Prostate gland (tissue), 2 donors: ENCODE measurements around the gene CXXC1. TPM values are rescaled to one million over a fixed set of nuclear protein-coding genes. Genes with fewer than 3 reads are reported as not detected.

ENCODE experiments used
- DNase-seq: peaks from one replicate; pipeline ENCODE4 v3.0.0-alpha.2; 2019; ENCODE audit warnings: low spot score
- H3K27ac ChIP-seq, 2 donors: fragments of 200-600 bp; sonication (generic); 2 replicates each; pipeline ENCODE4 v1.5.1; 2017 to 2019
- H3K27me3 ChIP-seq: fragments of 200-600 bp; sonication (generic); replicated peaks from 2 replicates; pipeline ENCODE4 v1.5.1; 2019; ENCODE audit not compliant: insufficient read depth
- H3K36me3 ChIP-seq, 2 donors: fragments of 200-600 bp; sonication (generic); 1 replicate in 1 of 2; 2 replicates in 1 of 2; pipeline versions ENCODE4 v1.5.1 to v1.8.1; 2017 to 2019
- H3K4me1 ChIP-seq: fragments of 200-600 bp; sonication (generic); replicated peaks from 2 replicates; pipeline ENCODE4 v1.5.1; 2019
- H3K4me3 ChIP-seq, 2 donors: fragments of 200-600 bp; sonication (generic); 2 replicates each; pipeline ENCODE4 v1.5.1; 2017 to 2019
- H3K9me3 ChIP-seq: fragments of 200-600 bp; sonication (generic); 2 replicates; pipeline ENCODE4 v1.5.1; 2017
- POLR2A ChIP-seq: fragments of 450-650 bp; IDR thresholded peaks from one replicate; pipeline ENCODE4 v1.6.1; 2016; ENCODE audit warnings: antibody characterized with exemption, mild to moderate bottlenecking
- POLR2AphosphoS5 ChIP-seq: sonication (generic); formaldehyde crosslinking; IDR thresholded peaks from one replicate; pipeline ENCODE4 v1.6.1; 2017; ENCODE audit warnings: antibody characterized with exemption
- WGBS: methylation state at CpG from one replicate; pipeline ENCODE4 v1.1.5; 2018; 5-methylcytosine and 5-hydroxymethylcytosine counted together
- intact Hi-C: fragments of 100-400 bp; cut with DNase I; formaldehyde crosslinking; loops from one replicate; pipeline ENCODE4 v1.14.2; 2022
- total RNA-seq, 2 donors: library from RNA; depleted of rRNA; stranded (reverse); fragments of >200 nt; gene quantifications; one replicate each; pipeline ENCODE4 v1.1.0, GENCODE V29; 2016
- TF ChIP-seq, protein P1 (sequence below), 4 experiments: fragments of 200-600 bp in 2 of 4; fragments of 450-650 bp in 2 of 4; sonication (generic) in 2 of 4; IDR thresholded peaks; 1 replicate in 3 of 4; 2 replicates in 1 of 4; pipeline ENCODE4 v1.5.1; 2016 to 2019; ENCODE audit warnings: antibody characterized with exemption in 4 of 4, mild to moderate bottlenecking in 2 of 4, moderate library complexity in 2 of 4

Gene CXXC1
- 10 to 100 TPM; 61.9 to 87.4 TPM for total RNA-seq

DNA sequence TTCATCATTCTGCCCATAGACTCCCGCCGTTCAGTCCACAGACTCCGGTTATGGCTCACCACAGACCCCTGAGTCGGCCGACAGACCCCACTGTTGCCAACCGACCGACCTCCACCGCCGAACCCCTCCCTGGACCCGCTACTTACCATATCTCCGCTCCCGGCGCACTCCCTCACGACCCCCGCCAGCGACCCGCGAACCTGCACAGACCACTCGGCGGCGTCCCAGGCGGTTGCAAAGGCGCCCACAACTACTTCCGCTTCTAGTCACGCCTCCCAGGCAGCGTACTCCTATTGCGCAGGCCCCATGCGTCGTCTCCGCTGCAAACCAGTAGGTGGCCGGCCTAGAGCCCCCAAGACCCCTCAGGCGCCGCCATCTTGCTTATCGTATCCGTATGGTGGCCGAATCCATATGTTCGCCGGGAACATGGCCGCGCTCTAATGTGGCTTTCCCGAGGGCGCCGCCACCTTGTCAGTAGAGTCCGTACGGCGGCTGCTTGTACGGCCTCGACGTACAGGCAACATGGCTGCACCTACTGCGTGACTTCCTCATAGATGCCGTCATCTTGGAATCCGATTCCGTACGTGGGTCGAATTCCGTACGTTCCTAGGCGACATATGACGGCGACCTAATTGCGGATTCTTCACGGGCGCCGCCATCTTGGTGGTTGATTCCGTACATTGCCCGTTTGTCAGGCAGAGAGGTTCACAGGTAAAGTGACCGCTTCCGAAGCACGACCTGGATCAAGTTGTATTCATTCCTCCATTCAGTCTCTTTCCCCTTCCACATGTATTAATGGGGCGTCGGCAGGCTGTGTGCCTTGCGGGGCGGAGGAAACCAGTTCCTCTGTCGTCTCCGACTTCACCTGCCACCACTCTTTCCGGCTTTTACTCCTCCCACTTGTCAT lies at the start of gene CXXC1:
Gene CXXC1, minus strand, starts transcription at position 252 of the 907 bp plus-strand sequence. Its CDS starts 103 bp downstream, at position 149.
- Histone ChIP-seq H3K27me3 (no peaks in the 10 kb centered on the region), H3K4me1 (no peaks in the 10 kb centered on the region), H3K4me3 (peak within 1 kb of the TSS; percentile 66 to 81), H3K27ac (peak within 1 kb of the TSS; percentile 81 to 89), H3K9me3 (no peaks in the 10 kb centered on the region), H3K36me3 (peaks cover 0 to 3% of the 10 kb centered on the region in 2 donors)
- intact Hi-C loops: loop anchor here (10.0 kb wide), 5 partner anchors 277 to 793 kb away; partner anchors contain the start of genes ACAA2, MAPK4, ME2 and RPL17
- peak; percentile 98 for DNase-seq
- WGBS: under 1% methylated on average over 76 of the region's 76 CpGs
- TF ChIP-seq, protein P1, sequence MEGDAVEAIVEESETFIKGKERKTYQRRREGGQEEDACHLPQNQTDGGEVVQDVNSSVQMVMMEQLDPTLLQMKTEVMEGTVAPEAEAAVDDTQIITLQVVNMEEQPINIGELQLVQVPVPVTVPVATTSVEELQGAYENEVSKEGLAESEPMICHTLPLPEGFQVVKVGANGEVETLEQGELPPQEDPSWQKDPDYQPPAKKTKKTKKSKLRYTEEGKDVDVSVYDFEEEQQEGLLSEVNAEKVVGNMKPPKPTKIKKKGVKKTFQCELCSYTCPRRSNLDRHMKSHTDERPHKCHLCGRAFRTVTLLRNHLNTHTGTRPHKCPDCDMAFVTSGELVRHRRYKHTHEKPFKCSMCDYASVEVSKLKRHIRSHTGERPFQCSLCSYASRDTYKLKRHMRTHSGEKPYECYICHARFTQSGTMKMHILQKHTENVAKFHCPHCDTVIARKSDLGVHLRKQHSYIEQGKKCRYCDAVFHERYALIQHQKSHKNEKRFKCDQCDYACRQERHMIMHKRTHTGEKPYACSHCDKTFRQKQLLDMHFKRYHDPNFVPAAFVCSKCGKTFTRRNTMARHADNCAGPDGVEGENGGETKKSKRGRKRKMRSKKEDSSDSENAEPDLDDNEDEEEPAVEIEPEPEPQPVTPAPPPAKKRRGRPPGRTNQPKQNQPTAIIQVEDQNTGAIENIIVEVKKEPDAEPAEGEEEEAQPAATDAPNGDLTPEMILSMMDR (IDR thresholded peaks at IDR 0.05): peak in 2 of 4 experiments; percentile 77 to 85
- TF ChIP-seq POLR2AphosphoS5 (peak; percentile 98), POLR2A (peak; percentile 31)

GRCh38 chr18:50334546-50335152 lies 47.2 kb upstream of the CXXC1 start:
- WGBS: 84% methylated on average over 7 of the region's 7 CpGs

GRCh38 chr18:50331691-50332090 lies 44.2 kb upstream of the CXXC1 start:
- intact Hi-C loops: no loop called here
- H3K27me3 ChIP-seq: no peaks in the 10 kb centered on the region
- no peaks in the 10 kb centered on the region for H3K4me1 ChIP-seq
- no peak for TF ChIP-seq POLR2AphosphoS5
- TF ChIP-seq, protein P1 (IDR thresholded peaks at IDR 0.05): no peak
- no peak for TF ChIP-seq POLR2A
- no peak overlapping the region for H3K4me3 ChIP-seq
- no peak for DNase-seq
- 78% methylated on average over 1 of the region's 1 CpG for WGBS
- H3K36me3 ChIP-seq: no peaks in the 10 kb centered on the region
- H3K9me3 ChIP-seq: no peaks in the 10 kb centered on the region
- no peak overlapping the region for H3K27ac ChIP-seq

More at GRCh38 chr18:50334546-50335152, 47.2 kb upstream of the CXXC1 start:
- Histone ChIP-seq H3K27ac (no peak overlapping the region), H3K36me3 (no peaks in the 10 kb centered on the region), H3K9me3 (no peaks in the 10 kb centered on the region), H3K4me3 (no peak overlapping the region), H3K4me1 (no peaks in the 10 kb centered on the region), H3K27me3 (no peaks in the 10 kb centered on the region)
- intact Hi-C loops: no loop called here
- no peak for DNase-seq
- TF ChIP-seq POLR2A: no peak
- TF ChIP-seq, protein P1 (IDR thresholded peaks at IDR 0.05): no peak
- no peak for TF ChIP-seq POLR2AphosphoS5

- Histone ChIP-seq H3K36me3 (no peaks in the 10 kb centered on the region), H3K9me3 (no peaks in the 10 kb centered on the region), H3K4me3 (no peak overlapping the region), H3K27me3 (no peaks in the 10 kb centered on the region), H3K4me1 (no peaks in the 10 kb centered on the region), H3K27ac (no peak overlapping the region)
- intact Hi-C loops: no loop called here
- no peak for DNase-seq
- TF ChIP-seq POLR2A: no peak
- TF ChIP-seq, protein P1 (IDR thresholded peaks at IDR 0.05): no peak
Measured at GRCh38 chr18:50330176-50330575, 42.7 kb upstream of the CXXC1 start.
